ENCODE results near the gene SOAT2.
"Not testable (repeated sequence)": the region's sequence is repeated elsewhere in the genome, so short reads cannot be mapped to it uniquely, and the experiment has no call there.

The SOAT2 gene

GRCh38 chr12:53078425-53079225 is 24.7 kb upstream of the SOAT2 start:
- H3K27ac ChIP-seq = peak overlapping the region; percentile 65 to 98 (median 90)
- peak overlapping the region; percentile 46 to 78 (median 69) for H3K4me3 ChIP-seq

DNA sequence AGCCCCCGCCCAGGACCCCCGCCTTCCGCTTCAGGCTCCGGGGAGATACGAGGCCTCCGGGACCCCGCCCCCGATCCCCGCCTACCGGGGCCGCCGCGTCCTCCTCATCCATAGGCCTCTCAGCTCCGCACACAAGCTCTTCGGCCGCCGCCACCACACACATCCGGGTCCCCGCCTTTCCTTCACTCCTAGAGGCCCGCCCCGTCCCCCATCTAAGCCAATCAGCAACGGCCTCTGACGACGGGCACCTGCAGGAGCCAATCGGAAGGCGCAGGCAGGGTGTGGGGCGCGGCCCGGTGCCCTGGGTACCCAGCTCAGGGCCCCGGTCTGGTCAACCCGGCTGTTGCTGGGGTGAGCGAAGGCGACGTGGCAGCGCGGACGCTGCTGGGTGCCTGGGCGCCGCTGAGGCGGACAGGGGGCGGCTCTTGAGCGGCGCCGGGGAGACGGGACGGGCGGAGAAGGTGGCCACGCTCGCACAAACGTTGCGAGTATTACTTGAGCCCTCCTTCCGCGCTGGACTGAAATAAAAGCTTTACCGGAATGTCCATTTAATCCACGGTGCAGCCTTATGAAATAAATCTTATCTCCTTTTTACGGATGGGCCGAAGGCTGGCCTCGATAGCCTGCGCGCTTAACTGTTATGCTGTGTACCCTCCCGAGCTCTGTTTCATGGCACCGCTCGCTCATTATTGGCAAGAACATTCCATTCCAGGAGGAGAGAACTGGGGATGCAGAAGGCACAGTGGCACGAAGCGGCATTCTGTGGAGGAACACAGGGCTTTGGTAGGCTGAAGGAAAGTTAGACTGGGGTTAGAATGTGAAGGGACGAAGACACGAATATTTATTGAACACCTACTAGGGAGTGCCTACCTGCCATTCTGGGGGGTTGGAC is 23.8 kb upstream of the SOAT2 start, which contains the start of gene SPRYD3:
Gene SPRYD3 (minus strand): TSS at position 165 of the 892 bp plus-strand sequence. CDS start 57 bp downstream, at position 108.
- Histone ChIP-seq H3K4me3 (peak within 1 kb of the TSS; percentile 46 to 78 (median 69)), H3K27ac (peak within 1 kb of the TSS; percentile 68 to 98 (median 90))

- no peak overlapping the region for H3K27ac ChIP-seq
- H3K4me3 ChIP-seq = no peak overlapping the region
Observed at GRCh38 chr12:53082637-53083175, 20.6 kb upstream of the SOAT2 start.

DNA sequence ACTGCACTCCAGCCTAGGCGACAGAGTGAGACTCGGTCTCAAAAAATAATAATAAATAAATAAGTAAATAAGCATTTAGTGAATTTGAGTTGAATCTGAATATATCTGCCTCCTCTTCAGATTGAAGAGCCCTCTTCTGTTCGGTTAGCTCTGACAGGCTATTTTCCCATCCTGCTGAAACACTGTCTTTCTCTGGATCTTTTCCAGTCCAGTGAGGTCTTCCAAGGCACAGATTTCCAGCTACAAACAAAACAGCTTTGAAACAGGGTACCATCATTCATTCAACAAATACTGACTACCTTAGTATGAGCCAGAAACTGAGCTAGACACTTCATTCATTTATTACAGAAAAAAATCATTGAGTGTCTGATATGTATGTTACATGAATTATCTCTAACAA is 16.9 kb upstream of the SOAT2 start:
- no peak overlapping the region for H3K27ac ChIP-seq

DNA sequence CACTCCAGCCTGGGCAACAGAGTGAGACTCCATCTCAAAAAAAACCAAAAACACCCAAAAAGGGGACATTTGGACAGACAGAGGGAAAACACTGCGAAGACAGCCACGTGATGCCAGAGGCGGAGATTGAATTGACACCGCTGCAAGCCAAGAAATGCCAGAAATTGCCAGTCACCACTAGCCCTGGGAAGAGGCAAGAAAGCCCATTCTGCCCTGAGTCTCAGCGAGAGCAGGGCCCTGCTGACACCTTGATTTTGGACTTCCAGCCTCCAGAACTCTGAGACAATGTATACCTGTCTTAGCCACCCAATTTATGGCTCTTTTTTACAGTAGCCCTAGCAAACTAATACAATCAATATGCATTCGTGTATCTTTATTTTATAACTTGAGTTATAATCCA is 13.2 kb upstream of the SOAT2 start:
- Histone ChIP-seq H3K27ac (no peak overlapping the region), H3K4me3 (no peak overlapping the region)

More for the DNA sequence above, 16.9 kb upstream of the SOAT2 start:
- no peak overlapping the region for H3K4me3 ChIP-seq

GRCh38 chr12:53090554-53090953 is 12.7 kb upstream of the SOAT2 start:
- Histone ChIP-seq H3K27ac (no peak overlapping the region), H3K4me3 (no peak overlapping the region)

- no peak overlapping the region for H3K4me3 ChIP-seq
- peak overlapping the region in 1 of 21 experiments; percentile 3 for H3K27ac ChIP-seq
Observed at GRCh38 chr12:53091756-53092155, 11.5 kb upstream of the SOAT2 start.

DNA sequence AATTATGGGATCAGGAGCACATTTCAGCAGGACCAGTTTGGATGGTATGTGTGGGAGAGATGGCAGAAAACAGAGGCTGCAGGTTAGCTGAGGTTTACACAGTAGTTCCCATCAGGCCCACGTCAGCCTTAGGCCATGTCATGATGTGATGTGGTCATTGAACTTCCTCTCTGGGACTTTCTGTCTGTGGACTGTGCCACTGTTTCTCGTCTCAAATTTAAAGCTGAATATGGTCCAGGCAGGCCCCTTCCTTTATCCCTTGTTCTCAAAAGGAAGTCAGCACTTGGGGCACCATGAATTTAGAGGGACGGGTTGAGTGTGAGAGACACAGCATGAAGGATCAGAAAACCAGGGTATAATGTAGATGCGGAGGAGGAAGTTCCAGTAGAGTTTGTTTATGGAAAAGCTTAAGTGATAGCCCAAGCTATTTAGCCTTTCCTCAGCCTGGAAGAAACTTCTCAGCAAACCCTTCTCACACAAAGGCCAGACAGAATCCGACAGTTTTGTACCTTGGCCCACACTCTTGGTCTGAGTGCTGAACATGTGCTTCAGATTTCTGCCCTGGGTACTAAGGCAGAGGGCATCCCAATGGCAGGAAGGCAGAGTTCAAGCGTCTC is 9.4 kb upstream of the SOAT2 start:
- peak overlapping the region in 5 of 21 experiments; percentile 10 to 57 (median 38) for H3K27ac ChIP-seq
- H3K4me3 ChIP-seq = no peak overlapping the region

DNA sequence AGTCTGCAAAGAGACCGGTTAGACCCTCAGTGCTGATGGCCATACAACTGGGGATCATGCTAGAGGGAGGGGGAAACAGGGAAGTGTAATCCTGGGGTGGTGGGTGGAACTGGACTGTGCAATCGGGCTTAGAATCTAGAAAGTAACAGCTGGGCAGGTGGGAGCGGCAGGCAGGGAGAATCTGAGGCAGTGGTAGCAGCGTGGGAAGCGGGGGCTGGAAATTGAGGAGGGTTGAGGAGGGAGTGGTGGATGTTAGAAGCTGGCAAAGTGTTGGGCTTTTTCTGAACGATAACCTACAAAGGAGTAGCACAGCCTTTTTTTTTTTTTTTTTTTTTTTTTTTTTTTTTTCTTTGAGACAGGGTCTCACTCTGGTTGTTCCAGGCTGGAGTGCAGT is 8.9 kb upstream of the SOAT2 start:
- Histone ChIP-seq H3K4me3 (no peak overlapping the region), H3K27ac (peak overlapping the region in 4 of 21 experiments; percentile 10 to 57 (median 39))

GRCh38 chr12:53094796-53095595 is 8.3 kb upstream of the SOAT2 start:
- not testable (repeated sequence) for H3K4me3 ChIP-seq
- peak overlapping the region in 2 of 21 experiments; percentile 43 to 68 for H3K27ac ChIP-seq

GRCh38 chr12:53095596-53095895 is 7.7 kb upstream of the SOAT2 start:
- not testable (repeated sequence) for H3K4me3 ChIP-seq
- peak overlapping the region in 11 of 21 experiments; percentile 11 to 87 (median 59) for H3K27ac ChIP-seq

DNA sequence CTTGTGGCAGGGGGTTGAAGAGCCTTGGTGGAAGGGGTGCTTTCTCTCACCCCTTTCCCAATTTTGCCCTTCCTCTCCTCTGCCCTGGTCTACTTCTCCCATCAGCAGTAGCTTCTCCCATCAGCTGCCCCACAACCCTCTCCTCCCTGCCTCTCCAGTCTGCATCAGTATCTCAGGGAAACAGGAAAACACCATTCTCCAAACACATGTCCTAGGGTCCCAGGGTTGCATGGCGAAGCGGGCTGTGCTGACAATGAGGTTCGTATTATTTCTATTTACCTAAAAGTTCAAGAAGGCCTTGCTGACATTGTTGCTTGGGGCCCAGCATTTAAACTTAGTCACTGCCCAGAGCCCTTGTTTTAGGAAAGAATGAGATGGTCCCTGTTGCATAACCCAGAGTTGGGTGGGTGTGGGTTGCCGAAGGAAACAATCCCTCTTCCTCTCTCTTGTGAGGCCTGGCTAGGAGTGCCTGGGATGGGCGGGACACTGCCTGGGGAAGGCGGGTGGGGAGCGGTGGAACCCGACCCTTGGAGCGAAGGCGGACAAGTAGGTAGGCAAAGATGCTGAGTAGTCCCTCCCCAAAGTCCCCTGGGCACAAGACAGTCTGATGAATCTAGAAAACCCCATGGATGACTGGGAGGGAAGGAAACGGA is 7.1 kb upstream of the SOAT2 start:
- peak overlapping the region in 2 of 7 experiments; percentile 42 to 51 for H3K4me3 ChIP-seq

DNA sequence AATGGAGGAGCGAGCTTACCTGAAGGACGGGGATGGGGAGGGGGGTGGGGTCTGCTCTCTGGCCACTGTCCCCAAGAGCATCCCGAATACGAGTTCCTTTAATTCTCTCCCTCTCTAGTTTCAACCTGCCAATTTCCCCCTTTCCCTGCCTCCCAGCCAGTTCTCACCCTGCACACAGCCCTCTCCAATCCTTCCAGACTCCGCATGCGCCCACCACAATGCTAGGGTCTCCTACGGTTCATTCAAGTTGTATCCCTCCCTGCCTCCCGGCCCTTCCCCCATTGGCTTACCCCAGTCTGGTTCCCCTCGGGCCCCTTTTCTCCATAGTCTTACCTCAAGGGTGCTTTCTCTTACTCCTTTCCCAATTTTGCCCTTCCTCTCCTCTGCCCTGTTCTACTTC is 6.5 kb upstream of the SOAT2 start:
- H3K27ac ChIP-seq = peak overlapping the region in 17 of 21 experiments; percentile 45 to 88 (median 78)
- H3K4me3 ChIP-seq = peak overlapping the region in 5 of 7 experiments; percentile 38 to 51 (median 42)

More for the DNA sequence above, 7.1 kb upstream of the SOAT2 start:
- peak overlapping the region in 15 of 21 experiments; percentile 45 to 88 (median 78) for H3K27ac ChIP-seq

DNA sequence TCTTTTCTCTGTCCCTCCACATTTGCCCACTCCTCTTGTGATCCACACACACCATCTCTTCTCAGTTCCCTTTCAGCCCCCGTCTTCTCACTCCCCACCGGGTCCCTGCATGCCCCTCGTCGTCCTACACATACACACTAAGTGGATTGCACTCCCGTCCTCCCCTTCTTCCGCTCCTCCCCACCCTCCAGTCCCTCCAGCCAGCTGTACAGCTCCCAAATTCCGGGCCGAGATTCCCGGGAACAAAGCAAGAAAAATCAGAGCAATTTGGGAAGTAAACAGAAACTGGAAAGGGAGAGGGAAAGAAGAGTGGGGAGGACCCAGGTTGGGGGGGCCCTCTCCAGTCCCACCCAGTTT is 6.1 kb upstream of the SOAT2 start:
- Histone ChIP-seq H3K27ac (peak overlapping the region in 20 of 21 experiments; percentile 40 to 88 (median 77)), H3K4me3 (peak overlapping the region; percentile 24 to 51 (median 40))

DNA sequence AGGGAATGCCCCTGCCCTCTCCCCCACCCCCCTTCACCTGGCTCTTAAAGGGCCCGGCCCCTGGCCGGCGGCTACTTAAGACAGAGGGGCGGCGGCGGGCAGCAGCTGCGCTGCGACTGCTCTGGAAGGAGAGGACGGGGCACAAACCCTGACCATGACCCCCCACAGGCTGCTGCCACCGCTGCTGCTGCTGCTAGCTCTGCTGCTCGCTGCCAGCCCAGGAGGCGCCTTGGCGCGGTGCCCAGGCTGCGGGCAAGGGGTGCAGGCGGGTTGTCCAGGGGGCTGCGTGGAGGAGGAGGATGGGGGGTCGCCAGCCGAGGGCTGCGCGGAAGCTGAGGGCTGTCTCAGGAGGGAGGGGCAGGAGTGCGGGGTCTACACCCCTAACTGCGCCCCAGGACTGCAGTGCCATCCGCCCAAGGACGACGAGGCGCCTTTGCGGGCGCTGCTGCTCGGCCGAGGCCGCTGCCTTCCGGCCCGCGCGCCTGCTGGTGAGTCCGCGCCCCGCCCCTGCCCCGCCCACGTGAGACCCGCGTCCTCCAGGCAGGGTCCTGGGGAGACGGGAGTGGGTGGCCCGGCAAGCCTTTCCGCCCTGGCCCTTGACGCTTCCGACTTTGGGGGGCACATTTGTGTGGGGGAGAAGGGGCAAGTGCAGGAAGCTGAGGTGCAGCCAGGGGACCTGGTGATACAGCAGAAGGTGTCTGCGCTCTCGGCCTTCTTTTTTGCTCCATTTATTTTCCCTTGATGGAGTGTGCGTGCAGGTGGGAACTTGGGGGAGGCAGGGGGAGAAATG is 5.5 kb upstream of the SOAT2 start, which contains the start of gene IGFBP6:
Gene IGFBP6 (plus strand): TSS at position 104 of the 790 bp plus-strand sequence. CDS start 51 bp downstream, at position 155.
- H3K4me3 ChIP-seq = peak within 1 kb of the TSS; percentile 24 to 51 (median 40)
- peak within 1 kb of the TSS; percentile 8 to 88 (median 77) for H3K27ac ChIP-seq

GRCh38 chr12:53098354-53098981 is 4.8 kb upstream of the SOAT2 start:
- Histone ChIP-seq H3K27ac (peak overlapping the region in 19 of 21 experiments; percentile 40 to 88 (median 77)), H3K4me3 (peak overlapping the region in 6 of 7 experiments; percentile 33 to 51 (median 41))
